T-helper 17 cell (primary cell): ENCODE results near the gene C22orf39. TPM values are rescaled to one million over a fixed set of nuclear protein-coding genes. Genes with fewer than 3 reads are reported as not detected.

Source experiments
- ATAC-seq: fragments of 150-1000 bp; cut with Tn5 transposase; 2 replicates; pipeline ENCODE4 v1.10.0; 2021; ENCODE audit warnings: mild to moderate bottlenecking, moderate library complexity
- DNase-seq, 3 donors: peaks; one replicate each; pipeline versions ENCODE4 v3.0.0 to v3.0.0-alpha.2; 2020 to 2021
- H3K9me3 ChIP-seq: one replicate; pipeline ENCODE4 v1.7.0; 2013; ENCODE audit warnings: low read length, mild to moderate bottlenecking; ENCODE audit not compliant: control insufficient read depth, poor library complexity, severe bottlenecking
- H3K27ac Mint-ChIP-seq: one replicate; pipeline ENCODE4 v1.8.0; 2022; ENCODE audit warnings: mild to moderate bottlenecking, moderate library complexity, mixed read lengths
- H3K27me3 Mint-ChIP-seq: one replicate; pipeline ENCODE4 v1.8.0; 2022; ENCODE audit warnings: mixed read lengths
- H3K36me3 Mint-ChIP-seq: one replicate; pipeline ENCODE4 v1.8.0; 2022; ENCODE audit warnings: low read depth, mixed read lengths
- H3K4me1 Mint-ChIP-seq: one replicate; pipeline ENCODE4 v1.8.0; 2022; ENCODE audit warnings: mild to moderate bottlenecking, mixed read lengths
- H3K4me3 Mint-ChIP-seq: one replicate; pipeline ENCODE4 v1.8.0; 2022; ENCODE audit warnings: mild to moderate bottlenecking, moderate library complexity, mixed read lengths
- total RNA-seq, 4 donors: library from RNA in 2 of 4; stranded (reverse) in 2 of 4; gene quantifications; one replicate each; pipeline ENCODE4 v1.2.3 and lab custom pipeline; 2022 to 2026

Gene C22orf39
- total RNA-seq, 2 donors from 2014 or later, result 31.6 to 32.7 TPM

GRCh38 chr22:19422440-19423301 lies 24.8 kb downstream of the C22orf39 start:
- DNase-seq (no peak), ATAC-seq (no peak)
- Mint-ChIP-seq H3K27me3 (no peaks in the 10 kb centered on the region), H3K4me1 (peaks cover 71% of the 10 kb centered on the region), H3K36me3 (peaks cover 3% of the 10 kb centered on the region), H3K4me3 (peak overlapping the region; percentile 63), H3K27ac (peak overlapping the region; percentile 89)
- H3K9me3 ChIP-seq, result no peaks in the 10 kb centered on the region

DNA sequence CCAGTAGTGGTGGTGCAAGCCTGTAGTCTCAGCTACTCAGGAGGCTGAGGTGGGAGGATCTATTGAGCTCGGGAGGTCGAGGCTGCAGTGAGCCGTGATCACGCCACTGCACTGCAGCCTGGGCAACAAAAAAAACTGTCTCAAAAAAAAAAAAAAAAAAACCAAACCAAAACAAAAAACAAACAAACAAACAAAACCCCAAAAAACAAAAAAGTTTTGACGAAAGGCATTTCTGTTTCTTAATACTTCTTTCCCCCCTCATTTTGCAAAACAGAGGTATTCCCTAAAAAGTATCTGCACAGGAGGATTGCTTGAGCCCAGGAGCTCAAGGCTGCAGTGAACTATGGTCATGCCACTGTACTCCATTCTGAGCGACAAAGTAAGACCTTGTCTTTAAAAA lies 27.2 kb downstream of the C22orf39 start:
- DNase-seq, result no peak
- Mint-ChIP-seq H3K4me1 (peaks cover 60% of the 10 kb centered on the region), H3K27me3 (no peaks in the 10 kb centered on the region)

DNA sequence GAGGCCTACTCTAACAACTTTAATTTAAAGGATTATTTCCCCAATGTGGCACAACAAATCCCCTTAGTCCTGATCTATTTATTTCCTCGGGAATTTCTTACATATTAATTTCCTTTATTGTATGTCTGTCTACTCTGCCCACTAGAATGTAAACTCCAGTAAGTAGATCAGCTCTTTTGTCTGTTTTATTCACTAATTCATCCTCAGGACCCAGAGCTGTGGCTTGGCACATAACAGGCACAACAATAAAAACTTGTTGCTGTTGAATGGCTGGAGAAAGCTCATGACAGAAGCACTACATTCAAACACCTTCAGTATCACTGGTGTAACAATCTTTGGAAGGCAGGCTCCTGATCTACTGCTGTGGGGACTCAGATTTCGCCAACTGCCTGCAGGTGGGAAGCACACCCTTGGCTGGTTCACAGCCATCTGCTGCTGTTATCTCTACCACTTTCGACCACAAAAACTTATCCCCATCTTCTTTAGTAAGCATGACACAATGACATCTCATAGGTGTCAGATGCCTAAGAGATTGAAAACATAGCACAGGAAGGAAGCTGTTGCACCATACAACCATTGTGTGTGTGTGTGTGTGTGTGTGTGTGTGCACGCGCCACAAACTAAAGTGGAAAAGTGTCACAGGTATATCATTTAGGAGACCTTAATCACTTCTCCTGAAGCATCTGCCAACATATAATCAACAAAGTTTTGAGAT lies 27.9 kb downstream of the C22orf39 start:
- Mint-ChIP-seq H3K27me3 (no peaks in the 10 kb centered on the region), H3K4me1 (peaks cover 59% of the 10 kb centered on the region), H3K4me3 (peak overlapping the region; percentile 68), H3K27ac (peak overlapping the region; percentile 96), H3K36me3 (no peaks in the 10 kb centered on the region)
- ATAC-seq (peak; percentile 91), DNase-seq (no peak)
- no peaks in the 10 kb centered on the region for H3K9me3 ChIP-seq

More for the DNA sequence above, 27.2 kb downstream of the C22orf39 start:
- H3K9me3 ChIP-seq, result no peaks in the 10 kb centered on the region
- Mint-ChIP-seq H3K36me3 (no peaks in the 10 kb centered on the region), H3K4me3 (no peak overlapping the region), H3K27ac (peak overlapping the region; percentile 96)
- no peak for ATAC-seq

DNA sequence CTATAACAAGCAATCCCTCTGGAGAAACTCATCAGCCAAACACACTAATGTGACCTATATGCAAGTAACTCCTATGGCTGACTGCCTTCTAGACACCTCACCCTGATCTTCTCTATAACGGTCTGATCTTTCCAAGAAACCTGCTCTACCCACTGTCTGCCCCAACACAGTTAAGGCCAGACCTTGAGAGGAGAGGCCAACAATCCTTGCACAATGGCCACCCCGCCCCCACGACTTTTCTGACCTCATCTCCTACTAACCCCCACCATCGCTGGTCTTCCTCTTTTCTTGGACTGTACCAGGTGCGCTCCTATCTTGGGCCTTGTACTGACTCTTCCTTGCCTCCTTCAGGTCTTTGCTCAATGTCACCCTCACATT lies 28.4 kb downstream of the C22orf39 start:
- Mint-ChIP-seq H3K4me3 (peak overlapping the region; percentile 68), H3K4me1 (peaks cover 58% of the 10 kb centered on the region), H3K27ac (peak overlapping the region; percentile 96), H3K27me3 (no peaks in the 10 kb centered on the region), H3K36me3 (no peaks in the 10 kb centered on the region)
- H3K9me3 ChIP-seq, result no peaks in the 10 kb centered on the region
- ATAC-seq (no peak), DNase-seq (no peak)

- H3K9me3 ChIP-seq, result no peaks in the 10 kb centered on the region
- Mint-ChIP-seq H3K36me3 (no peaks in the 10 kb centered on the region), H3K4me3 (peak overlapping the region; percentile 57), H3K4me1 (peaks cover 20% of the 10 kb centered on the region), H3K27me3 (no peaks in the 10 kb centered on the region), H3K27ac (no peak overlapping the region)
- ATAC-seq, result no peak
- DNase-seq, result no peak
These were observed 34.6 kb downstream of the C22orf39 start for GRCh38 chr22:19412923-19413322.

DNA sequence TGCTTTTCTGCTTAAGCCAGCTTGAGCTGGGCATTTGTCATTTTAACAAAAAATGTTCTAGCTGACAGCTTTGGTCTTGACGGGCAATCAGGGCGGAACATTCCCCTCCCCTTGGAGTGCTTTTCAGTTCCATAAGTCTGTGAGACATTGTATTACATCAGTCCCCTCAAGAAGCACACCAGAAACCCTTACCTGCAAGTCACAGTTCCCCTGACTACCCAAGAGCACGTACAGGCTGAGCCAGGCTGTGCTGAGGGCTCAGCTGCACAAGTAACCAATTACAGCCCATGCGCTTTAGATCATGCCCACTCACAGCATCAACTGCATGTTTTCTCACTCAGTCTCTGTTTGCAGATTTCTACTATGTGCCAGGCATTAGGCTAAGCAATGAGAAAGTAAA lies 35.0 kb downstream of the C22orf39 start:
- no peak overlapping the region for H3K27ac Mint-ChIP-seq
- ATAC-seq (no peak), DNase-seq (no peak)
- no peak overlapping the region for H3K4me3 Mint-ChIP-seq
- no peaks in the 10 kb centered on the region for H3K9me3 ChIP-seq
- H3K4me1 Mint-ChIP-seq, result peaks cover 18% of the 10 kb centered on the region
- no peaks in the 10 kb centered on the region for H3K36me3 Mint-ChIP-seq
- no peaks in the 10 kb centered on the region for H3K27me3 Mint-ChIP-seq

- no peaks in the 10 kb centered on the region for H3K9me3 ChIP-seq
- ATAC-seq (no peak), DNase-seq (no peak)
- Mint-ChIP-seq H3K4me1 (peaks cover 15% of the 10 kb centered on the region), H3K4me3 (no peak overlapping the region), H3K27ac (no peak overlapping the region), H3K27me3 (no peaks in the 10 kb centered on the region), H3K36me3 (no peaks in the 10 kb centered on the region)
These were observed 35.8 kb downstream of the C22orf39 start for GRCh38 chr22:19411690-19412045.

- DNase-seq (no peak), ATAC-seq (no peak)
- Mint-ChIP-seq H3K36me3 (no peaks in the 10 kb centered on the region), H3K27ac (no peak overlapping the region), H3K4me3 (no peak overlapping the region), H3K4me1 (peaks cover 15% of the 10 kb centered on the region), H3K27me3 (no peaks in the 10 kb centered on the region)
- H3K9me3 ChIP-seq, result no peaks in the 10 kb centered on the region
These were observed 36.4 kb downstream of the C22orf39 start for GRCh38 chr22:19410941-19411689.

- no peaks in the 10 kb centered on the region for H3K27me3 Mint-ChIP-seq
- no peak overlapping the region for H3K4me3 Mint-ChIP-seq
- H3K4me1 Mint-ChIP-seq, result peaks cover 12% of the 10 kb centered on the region
- DNase-seq (no peak), ATAC-seq (no peak)
- no peaks in the 10 kb centered on the region for H3K9me3 ChIP-seq
- H3K27ac Mint-ChIP-seq, result no peak overlapping the region
- H3K36me3 Mint-ChIP-seq, result peaks cover 5% of the 10 kb centered on the region
These were observed 39.6 kb downstream of the C22orf39 start for GRCh38 chr22:19407649-19408606.

DNA sequence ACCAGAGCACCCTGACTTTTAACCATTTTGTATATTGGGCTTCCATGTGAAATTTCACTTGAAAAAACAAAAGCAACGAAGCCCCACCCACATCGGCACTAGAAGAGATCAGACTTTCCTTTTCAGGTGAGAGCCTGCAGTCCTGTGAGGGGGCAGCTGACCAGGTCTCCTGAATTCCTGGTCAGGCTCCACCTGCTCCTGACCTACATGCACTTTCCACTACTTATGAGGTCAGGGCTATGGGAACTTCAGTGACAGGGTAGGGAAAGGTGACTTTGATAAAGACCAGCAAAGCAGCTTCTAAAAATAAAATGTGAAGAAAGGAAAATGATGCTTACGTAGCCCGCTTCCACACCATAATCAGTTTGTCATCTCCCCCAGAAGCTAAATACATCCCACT lies 40.7 kb downstream of the C22orf39 start:
- no peaks in the 10 kb centered on the region for H3K27me3 Mint-ChIP-seq
- ATAC-seq (no peak), DNase-seq (no peak)
- peaks cover 10% of the 10 kb centered on the region for H3K4me1 Mint-ChIP-seq
- H3K36me3 Mint-ChIP-seq, result peaks cover 7% of the 10 kb centered on the region
- no peak overlapping the region for H3K27ac Mint-ChIP-seq
- no peaks in the 10 kb centered on the region for H3K9me3 ChIP-seq
- no peak overlapping the region for H3K4me3 Mint-ChIP-seq

- Mint-ChIP-seq H3K36me3 (peaks cover 9% of the 10 kb centered on the region), H3K4me1 (peaks cover 13% of the 10 kb centered on the region), H3K4me3 (no peak overlapping the region), H3K27me3 (no peaks in the 10 kb centered on the region), H3K27ac (no peak overlapping the region)
- H3K9me3 ChIP-seq, result no peaks in the 10 kb centered on the region
- DNase-seq (no peak), ATAC-seq (no peak)
These were observed 41.2 kb downstream of the C22orf39 start for GRCh38 chr22:19406281-19406811.

DNA sequence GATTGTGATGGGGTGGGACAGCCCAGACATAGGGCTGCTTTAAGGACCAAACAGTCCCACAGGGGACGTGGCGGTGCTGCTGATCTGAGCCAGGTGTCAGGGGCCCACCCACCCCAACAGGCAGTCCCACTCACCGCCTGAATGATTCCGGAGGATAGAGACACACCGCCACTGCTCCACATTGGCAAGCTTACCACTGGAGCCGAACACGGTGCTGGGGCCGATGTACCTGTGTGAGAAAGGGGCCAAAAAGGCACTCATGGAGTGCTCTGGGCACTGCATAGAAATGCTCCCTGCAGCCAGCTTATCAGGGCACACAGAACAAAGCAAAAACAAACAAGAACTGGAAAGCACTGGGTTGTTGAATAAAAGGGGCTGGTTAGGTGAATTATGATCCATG lies 41.9 kb downstream of the C22orf39 start:
- Mint-ChIP-seq H3K27me3 (no peaks in the 10 kb centered on the region), H3K36me3 (peaks cover 15% of the 10 kb centered on the region), H3K4me3 (no peak overlapping the region), H3K4me1 (peaks cover 20% of the 10 kb centered on the region), H3K27ac (peak overlapping the region; percentile 49)
- DNase-seq (no peak), ATAC-seq (no peak)
- H3K9me3 ChIP-seq, result no peaks in the 10 kb centered on the region
